Eye (tissue), 1 donor: ENCODE results near the gene DYNC1H1.

Experiments used
- DNase-seq: peaks from one replicate; pipeline ENCODE4 v3.0.0-alpha.2; 2015

DYNC1H1 gene

GRCh38 chr14:102095231-102095870 is 131.0 kb downstream of the DYNC1H1 start:
- no peak for DNase-seq

GRCh38 chr14:102095871-102096568 is 131.6 kb downstream of the DYNC1H1 start:
- no peak for DNase-seq

GRCh38 chr14:102096569-102097188 is 132.3 kb downstream of the DYNC1H1 start:
- DNase-seq: peak; percentile 95

- DNase-seq: no peak
Measured at GRCh38 chr14:102097441-102098135, 133.2 kb downstream of the DYNC1H1 start.

DNA sequence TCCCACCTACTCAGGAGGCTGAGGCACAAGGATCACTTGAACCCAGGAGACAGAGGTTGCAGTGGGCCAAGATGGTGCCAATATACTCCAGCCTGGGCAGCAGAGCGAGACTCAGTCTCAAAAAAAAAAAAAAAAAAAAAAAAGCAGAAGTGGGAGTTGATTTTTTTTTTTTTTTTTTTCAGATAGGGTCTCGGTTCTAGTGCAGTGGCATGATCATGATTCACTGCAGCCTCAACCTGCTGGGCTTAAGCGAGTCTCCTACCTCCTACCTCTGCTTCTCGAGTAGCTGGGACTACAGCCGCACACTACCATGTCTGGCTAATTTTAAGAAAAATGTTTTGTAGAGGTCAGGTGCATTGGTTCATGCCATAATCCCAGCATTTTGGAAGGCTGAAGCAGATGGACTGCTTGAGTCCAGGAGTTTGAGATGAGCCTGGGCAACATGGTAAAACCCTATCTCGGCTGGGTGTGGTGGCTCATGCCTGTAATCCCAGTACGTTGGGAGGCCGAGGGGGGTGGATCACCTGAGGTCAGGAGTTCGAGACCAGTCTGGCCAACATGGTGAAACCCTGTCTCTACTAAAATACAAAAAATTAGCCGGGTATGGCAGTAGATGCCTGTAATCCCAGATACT is 138.8 kb downstream of the DYNC1H1 start:
- no peak for DNase-seq

- DNase-seq: no peak
Measured at GRCh38 chr14:102105369-102105768, 141.0 kb downstream of the DYNC1H1 start.
